Measurements from ENCODE around the gene RAB8B. TPM values are rescaled to one million over a fixed set of nuclear protein-coding genes. Genes with fewer than 3 reads are reported as not detected.

The RAB8B gene
- total and polyA plus RNA-seq, 9 of the 15 experiments (the other 6 are each of a cell fraction or from before 2014, with no cell fraction given), result 7.8 to 32.1 (median 24.2) TPM

- peak; percentile 33; the same call in 1 of the 2 replicates for TF ChIP-seq ZNF592 (IDR thresholded peaks at IDR 0.05)
- TF ChIP-seq JUND (IDR thresholded peaks at IDR 0.05; ENCODE audit: borderline replicate concordance, low read depth, low read length), result peak; percentile 61
- TF ChIP-seq JUND (tag; IDR thresholded peaks at IDR 0.05; ENCODE audit: borderline replicate concordance, low read depth, low read length), result peak; percentile 21; the same call in 1 of the 3 replicates
- TF ChIP-seq EP400 (IDR thresholded peaks at IDR 0.05), result peak; percentile 94
- TF ChIP-seq ZFP91 (CRISPR knock-in tag; IDR thresholded peaks at IDR 0.05), result peak; percentile 64; the same call in 1 of the 2 replicates
- TF ChIP-seq ATF6 (CRISPR knock-in tag; IDR thresholded peaks at IDR 0.05), result peak; percentile 94
- no peak for TF ChIP-seq MXD1 (CRISPR knock-in tag; IDR thresholded peaks at IDR 0.05; ENCODE audit: borderline replicate concordance, poor library complexity, severe bottlenecking)
- TF ChIP-seq NONO (IDR thresholded peaks at IDR 0.05; ENCODE audit: low read depth in 2 of 2, low read length in 1 of 2), result no peak; a peak in 2 of 4 replicates
- peak; percentile 78; the same call in 1 of the 2 replicates for TF ChIP-seq ZNF395 (CRISPR knock-in tag; IDR thresholded peaks at IDR 0.05)
- TF ChIP-seq E2F4 (CRISPR knock-in tag; IDR thresholded peaks at IDR 0.05; ENCODE audit: low read depth), result peak; percentile 73
- TF ChIP-seq MTA2 (IDR thresholded peaks at IDR 0.05; ENCODE audit: low read depth), result 0 out of 2 replicates have a peak, but pooled peaks have one; percentile 15
- peak; percentile 95 for TF ChIP-seq ELF2 (CRISPR knock-in tag; IDR thresholded peaks at IDR 0.05)
- TF ChIP-seq YY1 (IDR thresholded peaks at IDR 0.05; ENCODE audit: borderline replicate concordance in 1 of 3, control insufficient read depth in 1 of 3, extremely low read depth in 1 of 3, insufficient read depth in 3 of 3, insufficient read length in 1 of 3, insufficient replicate concordance in 2 of 3, low read depth in 1 of 3, low read length in 2 of 3), result peak in 2 of 3 experiments; percentile 45 to 56
Measured at GRCh38 chr15:63157118-63157843, 32.1 kb upstream of the RAB8B start, which contains the start of gene RPS27L (continued).
